ENCODE results near the gene TRIM45. TPM values are rescaled to one million over a fixed set of nuclear protein-coding genes. Genes with fewer than 3 reads are reported as not detected.
A peak's percentile ranks its signal among the peaks of the same experiment; 100 is the strongest.

Gene TRIM45
- total RNA-seq, 1 donor from 2014 or later, result 2.5 TPM

GRCh38 chr1:117096951-117097408, 24.6 kb downstream of the TRIM45 start:
- no peak for FAIRE-seq
- Histone ChIP-seq H3K9ac (ENCODE audit: low read length) (peak overlapping the region; percentile 49), H3K27ac (ENCODE audit: low read depth, low read length) (peak overlapping the region; percentile 66), H4K20me1 (ENCODE audit: insufficient read depth, low read length) (no peaks in the 10 kb centered on the region), H3K79me2 (ENCODE audit: insufficient read depth, low read length) (no peaks in the 10 kb centered on the region), H2AFZ (ENCODE audit: low read depth, low read length) (no peak overlapping the region), H3K27me3 (ENCODE audit: insufficient read depth, low read length) (no peaks in the 10 kb centered on the region), H3K4me1 (ENCODE audit: insufficient read depth, low read length) (peaks cover 38% of the 10 kb centered on the region), H3K36me3 (ENCODE audit: insufficient read depth, low read length) (peaks cover 15% of the 10 kb centered on the region), H3K4me3 (ENCODE audit: insufficient read depth, low read depth, low read length) (no peak overlapping the region), H3K4me2 (ENCODE audit: low read length) (peak overlapping the region; percentile 51), H3K9me3 (ENCODE audit: insufficient read depth, low read depth, low read length) (no peaks in the 10 kb centered on the region)
- TF ChIP-seq EZH2 (IDR thresholded peaks at IDR 0.05; ENCODE audit: insufficient read depth, low read length) (no peak), CTCF (IDR thresholded peaks at IDR 0.05; ENCODE audit: insufficient read depth, low read depth, low read length) (no peak)
- H3K9me3 Mint-ChIP-seq (ENCODE audit: unreplicated experiment), result no peaks in the 10 kb centered on the region
- peaks cover 23% of the 10 kb centered on the region for H3K4me1 Mint-ChIP-seq (ENCODE audit: low read depth, unreplicated experiment)
- H3K27ac Mint-ChIP-seq (ENCODE audit: unreplicated experiment), result peak overlapping the region; percentile 83
- peak; percentile 63 for DNase-seq (ENCODE audit: low read depth)
- no peaks in the 10 kb centered on the region for H3K27me3 Mint-ChIP-seq (ENCODE audit: low read depth, unreplicated experiment)
- no peak overlapping the region for H3K4me3 Mint-ChIP-seq (ENCODE audit: unreplicated experiment)
- H3K36me3 Mint-ChIP-seq (ENCODE audit: low read depth, unreplicated experiment), result peaks cover 8% of the 10 kb centered on the region

GRCh38 chr1:117094841-117095604, 26.5 kb downstream of the TRIM45 start:
- H3K36me3 Mint-ChIP-seq (ENCODE audit: low read depth, unreplicated experiment), result peaks cover 4% of the 10 kb centered on the region

More at GRCh38 chr1:117094841-117095604, 26.5 kb downstream of the TRIM45 start:
- DNase-seq (ENCODE audit: low read depth), result peak; percentile 95
- TF ChIP-seq EZH2 (IDR thresholded peaks at IDR 0.05; ENCODE audit: insufficient read depth, low read length) (no peak), CTCF (IDR thresholded peaks at IDR 0.05; ENCODE audit: insufficient read depth, low read depth, low read length) (no peak)
- Histone ChIP-seq H3K4me2 (ENCODE audit: low read length) (peak overlapping the region; percentile 0), H3K4me3 (ENCODE audit: insufficient read depth, low read depth, low read length) (no peak overlapping the region), H3K9ac (ENCODE audit: low read length) (peak overlapping the region; percentile 80), H4K20me1 (ENCODE audit: insufficient read depth, low read length) (no peaks in the 10 kb centered on the region), H3K9me3 (ENCODE audit: insufficient read depth, low read depth, low read length) (no peaks in the 10 kb centered on the region), H2AFZ (ENCODE audit: low read depth, low read length) (no peak overlapping the region), H3K79me2 (ENCODE audit: insufficient read depth, low read length) (no peaks in the 10 kb centered on the region), H3K27ac (ENCODE audit: low read depth, low read length) (peak overlapping the region; percentile 96), H3K36me3 (ENCODE audit: insufficient read depth, low read length) (peaks cover 16% of the 10 kb centered on the region), H3K4me1 (ENCODE audit: insufficient read depth, low read length) (peaks cover 38% of the 10 kb centered on the region), H3K27me3 (ENCODE audit: insufficient read depth, low read length) (no peaks in the 10 kb centered on the region)
- no peak for FAIRE-seq
- Mint-ChIP-seq H3K27ac (ENCODE audit: unreplicated experiment) (peak overlapping the region; percentile 93), H3K4me3 (ENCODE audit: unreplicated experiment) (no peak overlapping the region), H3K9me3 (ENCODE audit: unreplicated experiment) (no peaks in the 10 kb centered on the region), H3K27me3 (ENCODE audit: low read depth, unreplicated experiment) (no peaks in the 10 kb centered on the region), H3K4me1 (ENCODE audit: low read depth, unreplicated experiment) (peaks cover 23% of the 10 kb centered on the region)

Data from astrocyte (in vitro differentiated cells and primary cell).